Breast epithelium (tissue), 4 donors: ENCODE measurements around the gene NEURL1. TPM values are rescaled to one million over a fixed set of nuclear protein-coding genes. Genes with fewer than 3 reads are reported as not detected.

ENCODE experiments used
- DNase-seq, 2 donors: peaks; one replicate each; pipeline ENCODE4 v3.0.0-alpha.2; 2019; ENCODE audit warnings: low spot score in 2 of 2
- H3K27ac ChIP-seq, 2 donors: fragments of 200-600 bp; sonication (generic) in 1 of 2; one replicate each; pipeline ENCODE4 v1.5.1; 2016 to 2019; ENCODE audit warnings: mild to moderate bottlenecking in 1 of 2
- H3K27me3 ChIP-seq, 2 donors: fragments of 200-600 bp; sonication (generic) in 1 of 2; one replicate each; pipeline versions ENCODE4 v1.5.1 to v1.6.0; 2017 to 2019; ENCODE audit warnings: control low read depth in 1 of 2, mild to moderate bottlenecking in 1 of 2
- H3K36me3 ChIP-seq: fragments of 200-600 bp; one replicate; pipeline ENCODE4 v1.5.1; 2019
- H3K4me1 ChIP-seq, 2 donors: fragments of 200-600 bp; sonication (generic); one replicate each; pipeline ENCODE4 v1.5.1; 2016 to 2019; ENCODE audit warnings: control low read depth in 1 of 2
- H3K4me3 ChIP-seq, 3 donors: fragments of 200-600 bp; sonication (generic); 1 replicate in 2 of 3; 2 replicates in 1 of 3; pipeline ENCODE4 v1.5.1; 2016 to 2019; ENCODE audit warnings: mild to moderate bottlenecking in 3 of 3, moderate library complexity in 2 of 3
- H3K9me3 ChIP-seq, 2 donors: fragments of 200-600 bp; sonication (generic) in 1 of 2; one replicate each; pipeline ENCODE4 v1.5.1; 2016 to 2019; ENCODE audit warnings: control low read depth in 1 of 2
- POLR2A ChIP-seq: fragments of 450-650 bp; IDR thresholded peaks from one replicate; pipeline ENCODE4 v1.6.1; 2016; ENCODE audit warnings: antibody characterized with exemption, mild to moderate bottlenecking, moderate library complexity
- POLR2AphosphoS5 ChIP-seq, 3 donors: sonication (generic); formaldehyde crosslinking; IDR thresholded peaks; one replicate each; pipeline ENCODE4 v1.6.1; 2017; ENCODE audit warnings: antibody characterized with exemption in 3 of 3
- intact Hi-C: fragments of 100-400 bp; cut with DNase I; formaldehyde crosslinking; loops from one replicate; pipeline ENCODE4 v1.15.1; 2023; ENCODE audit warnings: low total_unique reads
- total RNA-seq, 3 donors: library from RNA; depleted of rRNA; stranded (reverse); fragments of >200 nt; gene quantifications; one replicate each; pipeline ENCODE4 v1.1.0, GENCODE V29; 2016
- TF ChIP-seq, protein P1 (sequence below), 3 donors: fragments of 450-650 bp; IDR thresholded peaks; one replicate each; pipeline ENCODE4 v1.5.1; 2016 to 2017; ENCODE audit warnings: antibody characterized with exemption in 3 of 3, mild to moderate bottlenecking in 3 of 3, moderate library complexity in 3 of 3

The NEURL1 gene
- total RNA-seq, 3 donors from 2014 or later, result 0.16 to 1.5 (median 0.33) TPM

DNA sequence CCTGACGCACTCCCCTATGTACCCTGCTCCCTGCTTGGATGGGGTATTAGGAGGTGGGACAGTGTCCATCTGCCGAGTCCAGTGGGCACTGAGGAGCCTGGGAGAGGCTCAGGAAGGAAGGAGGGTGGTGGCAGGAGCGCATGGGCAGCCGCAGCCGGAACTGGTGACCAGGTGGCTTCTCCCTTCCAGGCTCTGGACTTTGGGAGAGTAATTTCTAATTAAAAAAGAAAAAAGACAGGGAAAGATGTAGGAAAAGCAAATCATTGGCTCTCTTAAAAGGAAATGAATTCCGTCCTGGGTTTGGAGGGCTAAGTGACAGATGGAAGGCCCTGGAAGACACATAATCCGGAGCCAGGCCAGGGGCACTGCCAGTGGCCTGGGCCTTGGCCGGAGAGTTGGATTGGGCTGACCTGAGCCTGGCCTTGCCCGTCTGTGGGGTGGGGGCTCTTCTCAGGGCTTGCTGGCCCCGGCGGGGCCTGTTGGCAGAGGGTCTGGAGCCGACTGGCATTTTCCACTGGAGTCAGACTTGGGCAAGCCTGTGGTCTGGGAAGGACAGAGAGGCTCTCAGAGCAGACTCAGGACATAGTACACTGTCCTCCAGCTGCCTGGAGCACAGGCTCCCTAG is 63.0 kb downstream of the NEURL1 start:
- Histone ChIP-seq H3K27me3 (no peaks in the 10 kb centered on the region), H3K9me3 (peaks cover 0 to 4% of the 10 kb centered on the region in 2 donors), H3K4me1 (peaks cover 0 to 6% of the 10 kb centered on the region in 2 donors), H3K36me3 (no peaks in the 10 kb centered on the region), H3K27ac (no peak overlapping the region), H3K4me3 (no peak overlapping the region)
- no peak for TF ChIP-seq POLR2A
- TF ChIP-seq, protein P1, sequence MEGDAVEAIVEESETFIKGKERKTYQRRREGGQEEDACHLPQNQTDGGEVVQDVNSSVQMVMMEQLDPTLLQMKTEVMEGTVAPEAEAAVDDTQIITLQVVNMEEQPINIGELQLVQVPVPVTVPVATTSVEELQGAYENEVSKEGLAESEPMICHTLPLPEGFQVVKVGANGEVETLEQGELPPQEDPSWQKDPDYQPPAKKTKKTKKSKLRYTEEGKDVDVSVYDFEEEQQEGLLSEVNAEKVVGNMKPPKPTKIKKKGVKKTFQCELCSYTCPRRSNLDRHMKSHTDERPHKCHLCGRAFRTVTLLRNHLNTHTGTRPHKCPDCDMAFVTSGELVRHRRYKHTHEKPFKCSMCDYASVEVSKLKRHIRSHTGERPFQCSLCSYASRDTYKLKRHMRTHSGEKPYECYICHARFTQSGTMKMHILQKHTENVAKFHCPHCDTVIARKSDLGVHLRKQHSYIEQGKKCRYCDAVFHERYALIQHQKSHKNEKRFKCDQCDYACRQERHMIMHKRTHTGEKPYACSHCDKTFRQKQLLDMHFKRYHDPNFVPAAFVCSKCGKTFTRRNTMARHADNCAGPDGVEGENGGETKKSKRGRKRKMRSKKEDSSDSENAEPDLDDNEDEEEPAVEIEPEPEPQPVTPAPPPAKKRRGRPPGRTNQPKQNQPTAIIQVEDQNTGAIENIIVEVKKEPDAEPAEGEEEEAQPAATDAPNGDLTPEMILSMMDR (IDR thresholded peaks at IDR 0.05), result no peak
- TF ChIP-seq POLR2AphosphoS5 (IDR thresholded peaks at IDR 0.05), result no peak
- DNase-seq, result no peak
- intact Hi-C loops, result no loop called here

DNA sequence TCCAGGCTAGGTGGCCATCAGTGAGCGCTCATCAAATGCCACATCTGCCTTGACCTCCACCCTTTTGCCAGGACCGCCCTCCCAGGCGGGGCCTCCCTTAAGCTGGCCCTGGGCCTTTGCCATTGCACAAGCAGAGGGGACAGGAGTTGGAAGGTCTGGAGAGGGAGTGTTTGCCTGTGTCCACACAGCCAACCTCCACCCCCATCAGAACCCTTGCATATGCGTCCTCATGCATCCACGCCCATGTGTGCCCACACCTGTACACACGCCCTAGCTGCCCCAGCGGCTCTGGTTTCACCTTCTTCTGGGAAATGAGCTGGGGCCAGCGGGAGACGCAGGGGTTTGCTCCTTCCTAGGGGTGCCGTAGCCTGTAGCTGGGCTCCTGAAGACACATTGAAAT is 64.0 kb downstream of the NEURL1 start:
- TF ChIP-seq POLR2AphosphoS5 (IDR thresholded peaks at IDR 0.05), result no peak
- Histone ChIP-seq H3K4me1 (peaks cover 0 to 6% of the 10 kb centered on the region in 2 donors), H3K27me3 (no peaks in the 10 kb centered on the region), H3K4me3 (no peak overlapping the region), H3K36me3 (no peaks in the 10 kb centered on the region), H3K27ac (no peak overlapping the region), H3K9me3 (peaks cover 0 to 5% of the 10 kb centered on the region in 2 donors)
- intact Hi-C loops, result no loop called here
- no peak for DNase-seq

DNA sequence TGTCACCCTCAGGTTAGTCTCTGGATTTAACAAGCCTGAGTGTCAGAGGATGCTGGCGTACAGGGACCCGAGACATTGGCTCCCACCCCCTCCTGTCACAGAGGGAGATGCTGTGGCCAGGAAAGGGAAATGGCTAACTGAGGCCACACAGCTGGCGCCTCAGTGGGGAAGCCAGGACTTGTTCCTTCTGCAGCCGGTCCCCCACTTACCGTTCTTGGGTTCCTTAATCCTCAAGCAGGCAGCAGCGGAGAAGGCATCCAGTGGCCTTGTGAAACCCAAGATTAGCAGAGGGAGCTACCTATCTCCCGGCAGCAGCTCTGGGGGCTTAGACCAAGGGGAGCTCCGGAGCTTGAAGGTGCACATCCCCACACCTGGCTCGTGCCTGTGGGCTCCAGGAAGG is 65.4 kb downstream of the NEURL1 start:
- TF ChIP-seq POLR2AphosphoS5 (IDR thresholded peaks at IDR 0.05) (no peak), POLR2A (no peak)
- TF ChIP-seq, protein P1 (IDR thresholded peaks at IDR 0.05), result no peak
- H3K4me1 ChIP-seq, result peaks cover 0 to 6% of the 10 kb centered on the region in 2 donors

DNA sequence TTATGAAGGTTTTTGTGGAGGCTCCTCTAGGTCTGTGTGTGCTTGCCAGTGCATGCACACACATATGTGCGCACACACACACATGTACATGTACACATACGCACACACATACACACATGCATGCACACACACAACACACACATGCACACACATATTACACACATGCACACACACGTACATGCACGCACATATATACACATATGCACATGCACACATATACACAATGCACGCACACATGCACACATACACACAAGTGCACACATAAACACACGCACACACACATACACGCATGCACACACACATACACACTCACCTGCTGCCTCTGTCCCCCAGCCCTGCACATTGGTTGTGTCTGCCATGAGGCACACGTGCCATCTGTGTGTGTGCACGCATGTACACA is 66.3 kb downstream of the NEURL1 start:
- H3K27ac ChIP-seq, result no peak overlapping the region
- no peaks in the 10 kb centered on the region for H3K27me3 ChIP-seq
- TF ChIP-seq, protein P1 (IDR thresholded peaks at IDR 0.05), result no peak
- TF ChIP-seq POLR2A, result no peak
- no peak for TF ChIP-seq POLR2AphosphoS5 (IDR thresholded peaks at IDR 0.05)
- intact Hi-C loops, result no loop called here
- H3K4me3 ChIP-seq, result no peak overlapping the region
- DNase-seq, result no peak
- H3K4me1 ChIP-seq, result peaks cover 0 to 6% of the 10 kb centered on the region in 2 donors
- peaks cover 0 to 5% of the 10 kb centered on the region in 2 donors for H3K9me3 ChIP-seq
- H3K36me3 ChIP-seq, result no peaks in the 10 kb centered on the region

More for the DNA sequence above, 65.4 kb downstream of the NEURL1 start:
- Histone ChIP-seq H3K9me3 (peaks cover 0 to 5% of the 10 kb centered on the region in 2 donors), H3K27ac (no peak overlapping the region), H3K4me3 (no peak overlapping the region), H3K27me3 (no peaks in the 10 kb centered on the region), H3K36me3 (no peaks in the 10 kb centered on the region)
- intact Hi-C loops, result no loop called here
- DNase-seq, result no peak

DNA sequence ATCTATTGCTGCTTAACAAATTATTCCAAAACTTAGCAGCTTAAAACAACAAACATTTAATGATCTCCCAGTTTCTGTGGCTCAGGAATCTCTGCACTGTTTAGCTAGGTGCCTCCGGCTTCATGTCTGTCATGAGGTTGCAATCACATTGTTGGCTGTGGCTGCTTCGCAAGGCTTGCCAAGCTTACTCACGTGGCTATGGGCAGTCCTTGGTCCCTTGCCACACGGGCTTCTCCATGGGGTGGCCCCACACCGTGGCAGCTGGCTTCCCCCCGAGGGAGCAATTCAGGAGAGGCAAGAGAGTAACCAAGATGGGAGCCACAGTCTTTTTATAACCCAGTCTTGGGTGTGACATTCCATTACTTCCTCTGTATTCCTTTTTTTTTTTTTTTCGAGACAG is 67.4 kb downstream of the NEURL1 start:
- Histone ChIP-seq H3K36me3 (no peaks in the 10 kb centered on the region), H3K27me3 (no peaks in the 10 kb centered on the region), H3K4me1 (no peaks in the 10 kb centered on the region), H3K9me3 (peaks cover 0 to 5% of the 10 kb centered on the region in 2 donors), H3K4me3 (no peak overlapping the region), H3K27ac (no peak overlapping the region)
- DNase-seq, result no peak
- TF ChIP-seq POLR2AphosphoS5 (IDR thresholded peaks at IDR 0.05) (no peak), POLR2A (no peak)
- TF ChIP-seq, protein P1 (IDR thresholded peaks at IDR 0.05), result no peak
- intact Hi-C loops, result no loop called here
